Effector CD4-positive, alpha-beta T cell (primary cell): ENCODE results near the gene CTNNA2.

Source experiments
- DNase-seq: peaks from one replicate; pipeline ENCODE4 v3.0.0-alpha.2; 2020

Gene CTNNA2

GRCh38 chr2:80246534-80246933 lies 733.7 kb downstream of the CTNNA2 start:
- DNase-seq = no peak

DNA sequence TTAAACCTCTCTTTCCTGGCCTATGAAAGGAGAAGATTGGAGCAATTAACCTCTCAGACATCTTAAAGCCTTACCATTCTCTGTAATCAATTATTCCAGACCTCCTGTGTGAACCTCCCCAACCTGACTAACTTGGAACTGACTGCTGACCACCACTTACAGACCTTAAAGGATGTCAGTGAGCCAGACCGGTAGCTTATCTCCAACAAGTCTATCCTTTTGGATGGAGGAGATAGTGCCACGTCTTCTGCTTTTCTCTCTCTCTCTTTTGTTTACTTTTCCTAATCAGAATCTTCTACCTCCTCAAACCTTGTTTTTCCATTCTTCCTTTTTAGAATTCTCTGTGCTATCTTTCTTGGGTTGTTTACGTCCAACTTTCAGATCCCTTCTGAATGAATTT lies 734.5 kb downstream of the CTNNA2 start:
- no peak for DNase-seq

GRCh38 chr2:80248146-80248545 lies 735.3 kb downstream of the CTNNA2 start:
- no peak for DNase-seq

GRCh38 chr2:80252294-80252986 lies 739.6 kb downstream of the CTNNA2 start:
- no peak for DNase-seq

DNA sequence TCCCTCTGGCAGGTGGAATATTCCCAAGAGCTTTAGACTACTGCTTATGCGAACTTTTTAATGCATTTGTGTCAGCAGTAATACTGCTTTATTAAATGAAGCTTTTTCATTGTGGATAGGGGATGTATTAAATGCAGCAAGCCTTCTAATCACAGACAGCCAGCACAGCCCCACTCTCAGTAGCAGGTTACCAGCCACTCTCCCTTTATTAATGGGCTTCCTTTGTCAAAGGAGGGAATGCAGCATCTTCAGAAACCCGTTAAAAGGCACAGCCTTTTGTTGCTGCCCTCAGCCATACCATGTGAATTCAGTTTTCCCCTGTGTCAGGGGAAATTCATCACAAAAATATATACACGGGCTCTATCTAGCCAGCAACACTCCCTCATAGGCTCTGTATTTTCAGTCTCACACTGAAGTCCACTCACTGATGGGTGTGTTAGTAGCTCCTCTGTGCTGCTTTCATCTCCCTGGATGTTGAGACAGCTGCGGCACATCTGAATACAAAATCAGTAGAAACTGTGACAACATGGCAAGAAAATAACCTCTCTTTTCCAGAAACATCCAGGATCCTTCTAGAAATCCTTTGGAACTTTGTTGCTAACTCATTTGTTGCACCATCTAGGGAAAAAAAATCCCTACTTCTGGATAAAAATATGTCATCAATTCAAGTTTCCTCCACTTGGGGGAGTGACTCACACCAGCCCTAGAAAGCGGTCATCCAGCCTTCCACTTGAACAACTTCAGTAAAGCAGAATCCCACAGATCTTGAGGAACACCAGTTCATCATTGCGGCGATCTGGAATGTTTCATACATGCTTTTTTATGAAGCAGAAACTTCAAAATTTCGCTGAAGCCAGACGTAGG lies 743.3 kb downstream of the CTNNA2 start:
- DNase-seq = no peak

DNA sequence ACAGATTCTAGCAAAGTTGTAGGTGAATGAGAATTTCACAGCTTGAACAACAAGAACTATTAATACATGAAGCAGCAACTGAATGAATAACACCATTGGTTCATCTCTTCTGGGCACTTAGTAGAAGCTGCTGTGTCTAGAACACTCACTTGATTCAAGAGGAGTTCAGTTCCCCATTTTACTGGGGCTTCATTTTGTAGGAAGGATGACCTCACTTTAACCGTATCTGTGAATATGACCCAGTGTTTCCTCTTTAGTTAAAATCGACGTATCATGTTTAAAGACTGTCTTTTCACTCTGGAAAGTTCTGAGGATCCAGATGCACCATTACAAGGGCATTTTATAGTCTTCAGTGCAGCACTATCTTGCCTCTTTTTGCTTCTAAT lies 743.9 kb downstream of the CTNNA2 start:
- no peak for DNase-seq

DNA sequence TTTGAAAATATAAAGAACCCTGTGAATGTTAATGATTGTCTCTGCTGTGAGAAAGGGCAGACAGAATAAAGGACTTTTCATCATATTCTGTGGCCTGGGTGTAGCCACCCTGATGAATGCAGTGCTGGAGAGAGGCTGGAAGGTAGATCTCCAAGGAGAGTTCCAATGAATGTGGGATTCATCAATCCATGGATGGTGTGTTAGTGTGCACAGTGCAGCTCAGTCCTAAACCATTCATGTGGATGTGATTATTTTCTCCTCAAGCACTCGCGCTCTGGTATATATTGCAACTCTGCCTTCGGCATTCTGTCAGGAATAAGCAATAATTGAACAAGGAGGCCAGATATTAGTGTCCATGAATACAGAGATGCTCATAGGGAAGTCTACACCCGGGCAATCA lies 744.6 kb downstream of the CTNNA2 start:
- DNase-seq = no peak

DNA sequence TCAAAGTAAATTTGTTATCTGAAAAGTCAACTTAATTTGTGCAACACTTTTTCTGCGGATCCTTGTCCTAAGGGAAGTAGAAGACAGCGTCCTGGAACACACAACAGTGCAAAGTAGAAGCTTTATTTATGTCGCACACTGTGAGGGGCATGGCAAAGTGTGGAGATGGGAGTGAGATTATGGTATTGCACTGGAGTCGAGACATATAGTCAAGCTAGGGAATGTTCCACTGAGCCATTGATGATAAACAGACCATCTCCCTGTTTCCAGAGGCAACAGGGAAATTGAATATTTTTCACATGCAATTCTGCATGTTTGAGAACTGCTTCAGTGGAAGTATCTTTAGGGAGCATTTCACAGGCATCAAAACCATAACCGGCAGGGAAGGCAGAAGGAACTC lies 745.5 kb downstream of the CTNNA2 start:
- DNase-seq = no peak

DNA sequence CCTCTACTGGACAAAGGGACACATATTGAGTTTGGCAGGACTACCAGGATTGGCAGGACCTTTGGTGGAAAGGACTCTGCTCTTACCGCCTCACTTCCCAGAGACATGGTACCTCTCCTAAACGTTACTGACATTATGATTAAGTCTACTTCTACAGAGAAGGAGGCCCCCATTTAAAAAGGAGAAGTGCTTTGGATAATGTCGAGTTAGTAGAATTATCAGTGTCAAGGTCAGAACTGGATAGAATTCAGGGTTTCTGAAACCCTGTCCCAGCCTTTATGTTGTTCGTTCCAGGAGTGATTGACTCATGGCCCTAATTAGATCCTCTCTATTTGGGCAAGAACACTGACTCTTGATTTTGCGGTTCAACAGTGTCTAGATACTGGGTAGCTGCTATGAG lies 745.9 kb downstream of the CTNNA2 start:
- DNase-seq = no peak

DNA sequence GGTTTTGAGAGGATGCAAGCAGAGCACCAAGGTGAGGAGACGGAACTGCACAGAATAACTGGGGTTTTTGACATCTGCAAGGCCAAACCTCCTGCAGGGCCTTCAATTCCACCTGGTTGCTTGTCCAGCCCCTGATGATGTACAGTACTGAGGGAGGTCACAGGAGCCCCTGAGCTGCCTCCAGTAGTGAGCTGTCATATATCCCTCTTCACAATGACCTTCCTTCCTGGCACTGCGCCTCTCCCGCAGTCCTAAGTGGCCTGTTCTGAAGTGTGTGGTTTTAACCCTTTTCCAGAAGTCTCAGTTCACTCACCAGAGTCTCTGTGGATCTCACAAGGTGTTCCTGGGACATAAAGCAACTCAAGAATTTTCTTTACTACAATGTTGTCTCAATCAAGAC lies 746.4 kb downstream of the CTNNA2 start:
- DNase-seq = no peak

DNA sequence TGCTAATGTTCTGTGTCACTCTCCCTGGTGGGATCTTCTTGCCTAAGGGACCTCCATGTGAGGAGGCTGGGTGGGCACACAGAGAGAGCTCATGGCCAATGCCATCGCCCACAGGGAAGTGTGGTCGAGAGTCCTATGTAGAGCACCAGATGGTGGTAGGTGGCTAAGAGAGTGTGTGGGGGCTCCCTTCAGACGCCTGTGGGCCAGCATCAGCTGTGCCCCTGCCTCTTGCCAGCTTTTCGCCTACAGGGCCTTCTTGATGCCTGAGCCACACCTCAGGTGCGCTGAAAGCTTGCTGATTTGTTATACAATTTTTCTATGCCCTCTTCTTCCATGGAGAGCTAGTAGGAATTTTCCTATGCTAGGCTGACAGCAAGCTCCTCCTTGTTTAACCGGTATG lies 753.4 kb downstream of the CTNNA2 start:
- no peak for DNase-seq

DNA sequence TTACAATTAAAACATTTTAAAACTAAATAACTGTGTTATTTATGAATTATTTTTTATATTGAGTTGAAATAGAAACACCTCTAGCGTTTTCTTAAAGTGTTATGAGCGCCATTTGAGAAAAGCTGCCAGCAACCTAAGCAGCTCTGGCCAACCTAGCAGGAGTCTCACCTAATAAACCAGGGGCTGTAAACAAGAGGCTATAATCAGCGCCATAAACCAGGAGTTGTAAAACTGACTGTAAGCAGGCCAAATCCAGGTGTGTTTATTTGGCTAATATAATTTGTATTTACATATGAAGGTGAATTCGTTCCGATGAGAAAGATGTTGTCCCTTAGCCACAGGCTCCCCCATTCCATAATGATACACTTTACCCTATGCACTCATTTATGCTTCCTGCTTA lies 757.0 kb downstream of the CTNNA2 start:
- DNase-seq = no peak

DNA sequence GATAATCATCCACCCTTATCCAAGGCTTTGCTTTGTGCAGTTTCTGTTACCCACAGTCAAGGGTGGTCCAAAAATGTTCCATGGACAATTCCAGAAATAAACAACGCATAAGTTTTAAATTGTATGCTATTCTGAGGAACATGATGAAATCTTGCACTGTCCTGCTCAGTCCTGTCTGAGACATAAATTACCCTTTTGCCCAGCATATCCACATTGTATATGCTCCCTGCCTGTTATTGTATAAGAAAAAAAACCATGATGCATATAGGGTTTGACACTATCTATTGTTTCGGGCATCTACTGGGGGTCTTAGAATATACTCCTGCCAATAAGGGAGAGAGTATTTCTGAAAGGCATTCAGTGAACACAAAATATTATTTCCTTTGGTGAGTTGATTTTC lies 767.7 kb downstream of the CTNNA2 start:
- DNase-seq = no peak

DNA sequence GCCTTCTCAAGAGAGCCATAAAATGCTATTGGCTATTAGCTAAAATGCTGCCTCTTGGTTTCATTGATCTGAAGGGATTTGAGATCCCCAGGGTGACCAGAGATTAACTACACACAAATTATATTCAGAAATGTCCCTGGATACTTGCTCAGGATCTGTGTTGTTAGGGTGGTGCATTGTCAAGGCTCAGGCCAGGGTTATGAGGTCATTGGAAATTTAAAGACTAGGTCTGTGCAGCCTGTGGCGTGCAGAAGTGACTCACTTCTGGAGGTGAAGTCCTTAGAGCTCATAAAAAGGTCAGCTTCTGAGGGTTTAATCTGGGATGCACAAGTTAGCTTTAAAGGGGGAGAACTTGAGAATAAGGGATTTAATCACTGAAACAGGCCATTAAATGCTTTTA lies 768.2 kb downstream of the CTNNA2 start:
- no peak for DNase-seq

GRCh38 chr2:80288576-80288975 lies 775.7 kb downstream of the CTNNA2 start:
- no peak for DNase-seq

DNA sequence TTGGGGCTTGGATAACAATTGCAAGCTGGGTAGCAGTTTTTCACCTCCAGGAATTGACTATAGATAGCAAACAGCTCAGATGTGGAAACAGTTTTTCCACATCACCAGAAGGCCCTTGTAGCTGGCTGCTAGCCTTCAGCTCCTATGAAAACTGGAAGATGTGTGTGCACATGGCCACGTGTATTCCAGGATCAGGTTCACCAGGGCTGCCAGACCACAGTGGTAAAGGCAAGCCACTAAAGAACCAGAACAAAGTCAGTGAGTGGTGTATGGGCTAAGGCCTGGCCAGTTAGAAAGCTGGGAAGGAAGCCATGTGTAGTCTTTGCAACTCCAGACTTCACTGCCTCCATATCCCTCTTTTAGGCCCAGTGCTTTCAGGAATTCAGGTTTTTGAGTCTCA lies 778.8 kb downstream of the CTNNA2 start:
- no peak for DNase-seq

DNA sequence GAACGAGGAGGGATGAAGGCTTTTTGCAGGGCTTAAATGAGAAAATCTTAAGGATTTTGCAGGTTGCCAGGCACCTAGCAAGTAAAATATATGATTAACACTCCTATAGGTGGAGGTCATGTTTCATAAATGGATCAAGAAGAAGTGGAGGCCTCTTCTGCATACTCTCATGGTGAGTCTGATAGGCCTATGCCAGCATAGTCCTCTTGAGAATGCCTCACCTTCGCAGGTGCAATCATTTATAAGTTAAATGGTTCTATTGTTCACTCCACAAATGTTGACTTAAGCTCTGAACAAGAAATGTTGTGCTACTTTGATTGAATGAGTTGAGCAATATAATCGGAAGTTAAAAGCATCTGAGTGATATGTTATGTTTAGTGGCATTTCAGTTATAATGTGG lies 779.6 kb downstream of the CTNNA2 start:
- no peak for DNase-seq

- DNase-seq = no peak
These were observed 780.2 kb downstream of the CTNNA2 start for GRCh38 chr2:80293039-80293438.

- DNase-seq = no peak
These were observed 786.1 kb downstream of the CTNNA2 start for GRCh38 chr2:80298954-80299353.

DNA sequence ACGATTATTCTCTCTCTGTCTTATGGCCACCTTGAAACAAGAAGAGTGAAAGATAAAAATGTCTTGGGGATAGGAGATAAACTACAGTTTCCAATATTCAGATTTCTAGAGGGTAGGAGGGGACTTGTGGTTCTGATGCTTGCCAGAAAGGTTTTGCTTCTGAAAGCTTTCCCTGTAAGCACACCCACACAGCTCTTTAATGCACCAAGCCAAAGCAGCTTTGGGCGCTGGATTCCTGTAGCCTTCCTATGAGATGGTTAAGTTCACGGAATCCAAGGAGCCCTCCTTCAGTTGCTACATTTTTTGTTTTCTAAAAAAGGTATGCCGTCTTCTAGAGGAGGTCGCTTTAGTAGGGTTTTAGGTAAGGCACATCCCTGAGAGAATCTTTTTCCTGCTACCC lies 786.8 kb downstream of the CTNNA2 start:
- DNase-seq = no peak

GRCh38 chr2:80300346-80300745 lies 787.5 kb downstream of the CTNNA2 start:
- no peak for DNase-seq

DNA sequence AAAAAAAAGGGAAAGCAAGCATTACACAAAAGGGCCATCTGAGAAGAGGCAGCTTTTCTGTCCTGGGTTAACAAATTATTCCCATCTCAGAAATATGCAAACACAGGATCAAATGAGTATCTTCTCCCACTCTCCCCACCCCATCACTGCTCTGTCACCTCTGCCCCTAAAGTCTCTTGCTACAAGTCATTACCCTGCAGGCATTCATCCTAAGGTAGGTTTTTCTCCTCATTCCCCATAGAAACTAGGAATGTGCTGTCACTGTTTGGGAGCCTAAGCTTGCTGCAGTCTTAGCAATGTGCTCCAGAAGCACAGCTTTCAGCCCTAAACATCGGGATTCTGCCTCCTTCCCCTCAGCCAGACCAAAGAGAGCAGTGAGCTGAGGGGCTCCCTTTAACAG lies 788.1 kb downstream of the CTNNA2 start:
- DNase-seq = no peak

DNA sequence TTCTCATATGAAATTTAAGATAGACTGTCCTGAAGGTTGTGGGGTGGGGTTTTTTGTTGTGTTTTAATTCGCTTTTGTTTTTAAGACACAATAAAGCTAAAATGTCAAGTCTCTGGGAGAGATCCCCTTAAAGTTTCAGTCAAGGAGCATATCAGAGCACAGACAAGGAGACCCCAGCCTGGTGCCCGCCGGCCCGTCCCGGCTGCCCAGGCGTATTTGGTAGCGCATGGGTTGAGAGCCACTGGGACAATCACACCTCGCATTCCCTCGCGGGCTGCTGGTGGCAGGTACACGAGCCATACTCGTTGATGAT lies 789.1 kb downstream of the CTNNA2 start:
- DNase-seq = no peak

- no peak for DNase-seq
These were observed 789.6 kb downstream of the CTNNA2 start for GRCh38 chr2:80302314-80303005.
